HG03520 (cell line): ENCODE measurements around the gene CNGA2.
"Not testable (repeated sequence)": the region's sequence is repeated elsewhere in the genome, so short reads cannot be mapped to it uniquely, and the experiment has no call there.

Experiments
- ATAC-seq: cut with Tn5 transposase; IDR thresholded peaks from one replicate; pipeline ENCODE4 v1.9.1; 2021; ENCODE audit warnings: mild to moderate bottlenecking, moderate library complexity; ENCODE audit not compliant: unreplicated experiment

The CNGA2 gene

GRCh38 chrX:151734446-151734845 is at the start of gene CNGA2:
CNGA2 (plus strand) TSS chrX:151734746; CDS start chrX:151738484, 3,738 bp downstream.
- ATAC-seq, result no peak

GRCh38 chrX:151687635-151688034 is 46.9 kb upstream of the CNGA2 start:
- ATAC-seq, result no peak

GRCh38 chrX:151688695-151689094 is 45.9 kb upstream of the CNGA2 start:
- no peak for ATAC-seq

- ATAC-seq, result no peak
Measured at GRCh38 chrX:151692825-151693224, 41.7 kb upstream of the CNGA2 start.

- no peak for ATAC-seq
Measured at GRCh38 chrX:151694121-151694520, 40.4 kb upstream of the CNGA2 start.

GRCh38 chrX:151694661-151695582 is 39.6 kb upstream of the CNGA2 start, which contains the start of gene PRRG3:
PRRG3 (plus strand) TSS chrX:151695458; CDS start chrX:151698815, 3,357 bp downstream.
- no peak for ATAC-seq

GRCh38 chrX:151695583-151696340 is 38.8 kb upstream of the CNGA2 start:
- no peak for ATAC-seq

GRCh38 chrX:151697082-151697481 is 37.5 kb upstream of the CNGA2 start:
- ATAC-seq, result not testable (repeated sequence)

- no peak for ATAC-seq
Measured at GRCh38 chrX:151697522-151697921, 37.0 kb upstream of the CNGA2 start.

GRCh38 chrX:151698485-151698884 is 36.1 kb upstream of the CNGA2 start:
- no peak for ATAC-seq

- no peak for ATAC-seq
Measured at GRCh38 chrX:151699746-151700145, 34.8 kb upstream of the CNGA2 start.

- no peak for ATAC-seq
Measured at GRCh38 chrX:151700581-151700980, 34.0 kb upstream of the CNGA2 start.

- no peak for ATAC-seq
Measured at GRCh38 chrX:151701071-151701470, 33.5 kb upstream of the CNGA2 start.

- no peak for ATAC-seq
Measured at GRCh38 chrX:151701531-151701930, 33.0 kb upstream of the CNGA2 start.

GRCh38 chrX:151702026-151702714 is 32.4 kb upstream of the CNGA2 start:
- ATAC-seq, result no peak

- ATAC-seq, result no peak
Measured at GRCh38 chrX:151702741-151703340, 31.7 kb upstream of the CNGA2 start.

GRCh38 chrX:151703487-151703886 is 31.1 kb upstream of the CNGA2 start:
- no peak for ATAC-seq

- no peak for ATAC-seq
Measured at GRCh38 chrX:151704041-151704663, 30.4 kb upstream of the CNGA2 start.

- ATAC-seq, result no peak
Measured at GRCh38 chrX:151708821-151709220, 25.7 kb upstream of the CNGA2 start.

- no peak for ATAC-seq
Measured at GRCh38 chrX:151710457-151710856, 24.1 kb upstream of the CNGA2 start.
